Erythroblast (primary cell): Measurements from ENCODE around the gene PPT1.

Experiments
- GATA1 ChIP-seq: IDR thresholded peaks from 2 replicates; pipeline ENCODE4 v1.6.1; 2011; ENCODE audit warnings: low read depth, mild to moderate bottlenecking, control low read depth, low read length, moderate library complexity
- POLR2A ChIP-seq: IDR thresholded peaks from 2 replicates; pipeline ENCODE4 v1.6.1; 2011; ENCODE audit warnings: mild to moderate bottlenecking, low read length

GRCh38 chr1:40114400-40114799 lies 17.3 kb upstream of the PPT1 start:
- TF ChIP-seq POLR2A = no peak
- TF ChIP-seq GATA1 = no peak
